Activated CD8-positive, alpha-beta memory T cell treated with anti-CD3 and anti-CD28 coated beads, Interleukin-2, amount 50 U/mL, for 4 hours (primary cell): ENCODE data around the gene TAMM41.
"Not testable (repeated sequence)": the region's sequence is repeated elsewhere in the genome, so short reads cannot be mapped to it uniquely, and the experiment has no call there.

Experiments
- DNase-seq: peaks from one replicate; pipeline ENCODE4 v3.0.0-alpha.2; 2020

Gene TAMM41

GRCh38 chr3:11814663-11815062, 32.0 kb downstream of the TAMM41 start:
- no peak for DNase-seq

DNA sequence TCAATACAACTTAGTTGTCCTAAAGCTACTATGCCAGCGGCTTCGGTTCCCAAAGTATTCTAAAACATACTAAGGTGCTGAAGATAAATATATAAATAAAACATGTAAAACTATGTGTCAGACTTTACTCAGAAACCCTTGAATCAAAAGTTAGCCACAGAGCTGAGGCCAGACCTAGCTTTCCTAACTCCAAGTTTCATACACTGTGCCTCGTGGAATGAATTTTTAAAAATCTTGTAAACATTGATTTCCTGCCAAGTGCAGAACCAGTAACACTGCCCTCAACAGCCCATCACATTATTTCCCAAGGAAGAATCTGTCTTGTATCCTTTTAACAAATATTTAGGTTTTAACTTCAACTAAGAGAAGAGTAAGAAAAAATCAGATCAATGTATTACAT, 36.4 kb downstream of the TAMM41 start:
- no peak for DNase-seq

DNA sequence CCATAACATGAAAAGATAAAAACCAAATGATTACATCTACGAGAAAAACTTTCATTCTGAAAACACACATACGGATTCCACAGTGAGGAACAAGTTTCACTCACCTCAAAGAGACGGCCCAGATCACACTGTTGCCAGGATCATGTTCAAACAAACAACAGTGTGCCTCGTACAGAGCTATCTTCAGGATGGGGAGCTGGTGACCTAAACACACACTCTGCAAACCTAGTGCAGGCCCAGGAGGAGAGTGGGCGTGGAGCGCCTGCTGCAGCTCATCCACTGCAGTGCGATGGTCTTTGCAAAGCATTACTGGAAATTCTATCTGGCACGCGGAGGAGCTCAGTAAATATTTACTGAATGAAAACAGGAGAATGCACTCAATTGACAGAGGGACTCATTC, 38.5 kb downstream of the TAMM41 start:
- no peak for DNase-seq

GRCh38 chr3:11807686-11808085, 39.0 kb downstream of the TAMM41 start:
- no peak for DNase-seq

GRCh38 chr3:11805716-11806115, 41.0 kb downstream of the TAMM41 start:
- DNase-seq: no peak

DNA sequence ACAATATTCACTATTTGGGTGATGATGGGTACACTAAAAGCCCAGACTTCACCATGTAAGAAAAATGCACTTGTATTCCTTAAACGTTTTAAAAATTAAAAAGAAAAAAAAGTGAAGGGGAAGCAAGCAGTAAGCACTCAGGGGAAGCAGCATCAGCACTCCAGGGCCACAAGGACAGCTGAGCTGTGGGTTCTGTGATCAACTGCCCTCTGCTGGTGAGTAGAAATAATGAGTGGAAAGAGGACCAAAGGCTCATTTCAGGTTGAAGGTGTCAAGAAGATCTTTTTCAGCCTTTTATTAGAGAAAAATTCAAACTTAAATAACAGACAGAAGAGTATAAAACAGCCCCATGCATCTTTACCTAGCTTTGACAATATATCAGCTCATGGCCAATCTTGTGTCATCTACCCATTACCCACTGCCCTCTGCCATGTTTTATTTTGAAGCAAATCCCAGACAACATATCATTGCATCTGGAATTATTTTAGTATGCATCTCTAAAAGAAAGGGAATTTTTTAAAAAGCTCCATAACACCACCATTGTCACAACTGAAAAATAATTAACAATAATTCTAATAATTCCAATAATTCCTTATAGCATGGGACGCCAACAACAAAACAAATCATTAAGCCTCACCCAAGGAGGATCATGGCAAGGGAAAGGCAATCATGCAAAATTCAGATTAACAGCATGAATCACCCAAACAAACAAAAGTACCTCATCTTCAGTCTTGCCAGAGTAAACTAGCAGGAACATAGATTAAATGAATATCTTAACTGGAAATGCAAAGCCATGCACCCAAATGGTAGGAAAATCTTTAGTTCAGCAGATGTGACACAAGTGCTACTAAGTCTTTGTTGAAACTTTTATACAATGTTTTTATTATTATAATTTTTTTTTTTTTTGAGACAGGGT, 42.5 kb downstream of the TAMM41 start:
- peak; percentile 18 for DNase-seq

GRCh38 chr3:11799791-11800190, 46.9 kb downstream of the TAMM41 start:
- no peak for DNase-seq

GRCh38 chr3:11794927-11795326, 51.8 kb downstream of the TAMM41 start:
- no peak for DNase-seq

GRCh38 chr3:11791339-11792200, 55.1 kb downstream of the TAMM41 start:
- no peak for DNase-seq

DNA sequence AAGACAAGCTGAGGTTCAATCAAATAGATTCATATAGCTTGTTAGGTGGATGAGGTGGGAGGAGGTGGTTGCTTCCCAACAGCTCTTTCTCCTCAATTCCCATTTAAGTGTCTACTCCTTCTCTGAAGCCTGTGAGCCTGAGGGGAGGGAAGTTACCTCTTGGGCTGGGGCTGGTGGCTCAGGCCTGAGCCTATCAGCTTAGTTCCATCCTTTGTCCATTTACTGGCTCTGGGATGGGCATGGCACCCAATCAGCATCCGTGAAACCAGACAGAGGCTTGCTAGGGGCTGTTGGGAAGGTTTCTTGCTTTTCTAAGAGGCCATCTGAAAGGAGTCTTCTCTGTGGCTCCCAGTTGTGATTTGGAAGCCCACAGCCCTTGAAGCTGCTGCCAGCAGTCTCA, 57.3 kb downstream of the TAMM41 start:
- DNase-seq: no peak

- DNase-seq: no peak
Measured at GRCh38 chr3:11784971-11785377, 61.7 kb downstream of the TAMM41 start.

- DNase-seq: no peak
Measured at GRCh38 chr3:11780341-11780740, 66.3 kb downstream of the TAMM41 start.

DNA sequence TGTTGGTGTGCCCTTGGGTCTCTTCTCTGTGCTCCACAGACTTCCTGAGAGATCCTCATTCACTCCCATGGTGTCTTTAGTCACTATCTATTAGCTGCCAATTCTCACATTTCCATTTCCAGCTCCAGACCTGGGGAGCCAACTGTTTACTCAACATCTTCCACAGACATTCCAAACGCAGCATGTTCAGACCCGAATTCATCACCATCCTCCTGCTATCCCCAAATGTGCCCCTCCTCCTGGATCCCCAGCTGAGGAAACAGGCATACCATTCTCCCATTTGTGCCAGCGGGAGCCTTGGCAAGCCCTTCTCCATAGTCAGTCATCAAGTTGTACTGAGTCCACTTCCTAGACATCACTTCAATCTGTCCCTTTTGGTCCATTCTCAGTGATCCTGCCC, 67.1 kb downstream of the TAMM41 start:
- no peak for DNase-seq

DNA sequence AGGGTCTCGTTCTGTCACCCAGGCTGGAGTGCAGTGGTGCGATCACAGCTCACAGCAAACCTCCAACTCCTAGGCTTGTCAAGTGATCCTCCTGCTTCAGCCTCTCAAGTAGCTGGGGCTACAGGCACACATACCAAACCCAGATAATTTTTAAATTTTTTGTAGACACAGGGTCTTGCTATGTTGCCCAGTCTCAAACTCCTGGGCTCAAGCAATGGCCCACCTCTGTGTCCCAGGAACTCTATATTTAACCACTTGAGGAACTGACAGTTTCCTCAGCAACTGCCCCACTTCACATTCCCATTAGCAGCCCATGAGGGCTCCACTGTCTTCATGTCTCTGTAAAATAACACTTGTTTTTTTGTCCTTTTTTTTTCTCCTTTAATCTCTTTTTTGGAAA, 68.4 kb downstream of the TAMM41 start:
- DNase-seq: no peak

DNA sequence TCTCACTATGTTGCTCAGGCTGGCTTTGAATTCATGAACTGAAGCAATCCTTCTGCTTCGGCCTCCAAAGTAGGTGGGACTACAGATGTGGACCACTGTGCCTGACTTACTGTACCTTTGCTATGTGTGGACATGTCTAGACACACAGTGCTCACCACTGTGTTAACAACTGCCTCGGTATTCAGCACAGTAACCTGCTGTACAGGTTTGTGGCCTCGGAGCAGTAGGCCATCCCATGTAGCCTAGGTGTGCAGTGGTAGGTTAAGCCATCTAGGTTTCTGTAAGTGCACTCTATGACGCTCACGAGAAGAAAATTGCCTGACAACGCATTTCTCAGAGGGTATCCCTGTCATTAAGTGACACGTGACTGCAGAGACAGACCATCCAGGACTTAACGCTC, 70.3 kb downstream of the TAMM41 start:
- no peak for DNase-seq

DNA sequence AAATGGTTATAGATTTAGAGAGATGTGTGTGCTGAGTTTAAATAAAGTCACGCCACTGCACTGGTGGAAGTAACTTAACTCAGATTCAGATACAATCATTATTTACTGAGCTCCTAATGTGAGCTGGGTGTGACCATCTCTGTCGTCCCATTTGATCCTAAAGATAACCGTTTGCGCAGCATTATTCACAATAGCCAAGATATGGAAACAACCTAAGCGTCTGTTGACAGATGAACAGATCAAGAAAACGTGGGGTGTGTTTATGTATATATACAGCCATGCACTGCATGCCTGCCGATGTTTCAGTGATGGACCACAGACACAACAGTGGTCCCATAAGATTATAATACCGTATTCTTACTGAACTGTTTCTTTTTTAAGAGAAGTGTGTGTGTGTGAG, 71.2 kb downstream of the TAMM41 start:
- DNase-seq: no peak

DNA sequence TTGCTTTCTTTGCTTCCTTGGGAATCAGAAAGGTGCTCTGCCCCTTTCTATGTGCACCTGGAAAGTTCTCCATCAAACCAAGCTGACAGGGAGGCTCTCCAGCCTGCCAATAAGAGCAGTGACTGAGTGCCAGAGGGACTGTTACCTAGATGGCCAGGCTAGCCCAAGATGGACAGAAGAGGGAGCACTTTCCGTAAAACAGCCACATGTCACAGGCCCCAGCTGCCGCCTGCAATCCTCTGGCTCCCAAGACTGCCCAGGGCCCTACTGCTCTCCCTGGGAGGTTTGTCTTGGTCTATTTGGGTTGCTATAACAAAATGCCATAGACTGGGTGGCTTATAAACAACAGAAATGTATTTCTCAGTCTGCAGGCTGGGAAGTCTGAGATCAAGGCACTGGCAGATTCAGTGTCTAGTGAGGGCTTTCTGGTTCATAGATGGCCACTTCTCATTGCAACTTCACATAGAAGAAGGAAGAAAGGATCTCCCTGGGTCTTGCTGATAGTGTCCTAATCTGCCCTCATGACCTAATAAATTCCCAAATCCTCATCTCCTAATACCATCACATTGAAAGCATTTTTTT, 72.3 kb downstream of the TAMM41 start:
- DNase-seq: no peak

- DNase-seq: not testable (repeated sequence)
Measured at GRCh38 chr3:11771931-11772330, 74.8 kb downstream of the TAMM41 start.

GRCh38 chr3:11770477-11771391, 76.0 kb downstream of the TAMM41 start:
- DNase-seq: peak; percentile 71

GRCh38 chr3:11769704-11770476, 76.8 kb downstream of the TAMM41 start:
- no peak for DNase-seq

GRCh38 chr3:11768604-11769003, 78.1 kb downstream of the TAMM41 start:
- DNase-seq: no peak

GRCh38 chr3:11764931-11765363, 81.7 kb downstream of the TAMM41 start:
- DNase-seq: no peak
